Measurements from ENCODE around the gene TMEM178A.

Gene TMEM178A

GRCh38 chr2:39762448-39762847 lies 96.7 kb downstream of the TMEM178A start:
- Histone ChIP-seq H3K4me1 (ENCODE audit: control insufficient read depth in 1 of 2, insufficient read depth in 2 of 2, low read length in 2 of 2) (no peaks in the 10 kb centered on the region), H3K4me3 (ENCODE audit: low read depth, low read length) (no peak overlapping the region), H3K4ac (ENCODE audit: low read depth, low read length) (no peak overlapping the region), H2BK12ac (ENCODE audit: low read length) (no peak overlapping the region), H4K12ac (ENCODE audit: low read depth, low read length) (no peak overlapping the region), H3K79me1 (ENCODE audit: low read length) (no peaks in the 10 kb centered on the region), H3K9ac (ENCODE audit: low read length) (no peak overlapping the region), H4K8ac (ENCODE audit: low read depth, low read length) (no peak overlapping the region), H3K23ac (ENCODE audit: low read length) (no peak overlapping the region), H2BK120ac (ENCODE audit: insufficient read depth, low read length, poor library complexity) (no peak overlapping the region), H2BK5ac (ENCODE audit: low read depth, low read length, poor library complexity) (no peak overlapping the region), H3K27me3 (ENCODE audit: insufficient read depth, low read length) (no peaks in the 10 kb centered on the region), H3K27ac (ENCODE audit: low read depth, low read length) (no peak overlapping the region), H2AFZ (ENCODE audit: insufficient read depth, low read length, poor library complexity) (no peak overlapping the region), H3K36me3 (ENCODE audit: control insufficient read depth in 1 of 2, insufficient read depth in 2 of 2, low read length in 2 of 2) (peaks cover 2 to 3% of the 10 kb centered on the region in 2 experiments), H2AK5ac (ENCODE audit: low read length) (no peak overlapping the region), H4K91ac (ENCODE audit: low read depth, low read length) (no peak overlapping the region), H3K18ac (ENCODE audit: low read length) (no peak overlapping the region), H3K4me2 (ENCODE audit: low read length) (no peak overlapping the region), H3K79me2 (ENCODE audit: control insufficient read depth, insufficient read depth, low read length, poor library complexity) (no peaks in the 10 kb centered on the region), H3K14ac (ENCODE audit: low read length) (no peak overlapping the region), H3K9me3 (ENCODE audit: insufficient read depth, low read depth, low read length) (no peaks in the 10 kb centered on the region)
- no CpG with 5 or more reads among the region's 2 CpGs for WGBS (ENCODE audit: extremely low coverage, insufficient coverage, insufficient read length)
- no peak for DNase-seq
